Sigmoid colon (tissue), 7 donors: ENCODE data around the gene PAM16. TPM values are rescaled to one million over a fixed set of nuclear protein-coding genes. Genes with fewer than 3 reads are reported as not detected.

Experiments
- DNase-seq: peaks from one replicate; pipeline ENCODE4 v3.0.0-alpha.2; 2019
- H3K27ac ChIP-seq, 4 donors: fragments of 200-600 bp; sonication (generic); one replicate each; pipeline ENCODE4 v1.5.1; 2016 to 2019; ENCODE audit warnings: mild to moderate bottlenecking in 1 of 4
- H3K27me3 ChIP-seq, 3 donors: fragments of 200-600 bp; sonication (generic); one replicate each; pipeline ENCODE4 v1.5.1; 2019; ENCODE audit warnings: mild to moderate bottlenecking in 1 of 3
- H3K36me3 ChIP-seq, 4 donors: fragments of 200-600 bp; sonication (generic); one replicate each; pipeline ENCODE4 v1.5.1; 2016 to 2019
- H3K4me1 ChIP-seq, 4 donors: fragments of 200-600 bp; sonication (generic); one replicate each; pipeline ENCODE4 v1.5.1; 2017 to 2019
- H3K4me3 ChIP-seq, 4 donors: fragments of 200-600 bp; sonication (generic); one replicate each; pipeline ENCODE4 v1.5.1; 2017 to 2019; ENCODE audit warnings: mild to moderate bottlenecking in 2 of 4, moderate library complexity in 1 of 4
- H3K9me3 ChIP-seq, 4 donors: fragments of 200-600 bp in 3 of 4; sonication (generic) in 3 of 4; one replicate each; pipeline versions ENCODE4 v1.5.1 to v1.6.1; 2013 to 2019
- CTCF ChIP-seq, 4 experiments: fragments of 450-650 bp in 3 of 4; fragments of 200-600 bp in 1 of 4; IDR thresholded peaks; one replicate each; pipeline ENCODE4 v1.5.1; 2016 to 2019; ENCODE audit warnings: antibody characterized with exemption in 4 of 4, mild to moderate bottlenecking in 3 of 4, moderate library complexity in 2 of 4
- EP300 ChIP-seq, 4 donors: sonication (generic); formaldehyde crosslinking; IDR thresholded peaks; one replicate each; pipeline ENCODE4 v1.6.1; 2017; ENCODE audit warnings: antibody characterized with exemption in 4 of 4
- POLR2A ChIP-seq, 2 donors: fragments of 450-650 bp; IDR thresholded peaks; one replicate each; pipeline ENCODE4 v1.6.1; 2016; ENCODE audit warnings: antibody characterized with exemption in 2 of 2, mild to moderate bottlenecking in 2 of 2, moderate library complexity in 2 of 2
- POLR2AphosphoS5 ChIP-seq, 4 donors: sonication (generic); formaldehyde crosslinking; IDR thresholded peaks; one replicate each; pipeline ENCODE4 v1.6.1; 2017; ENCODE audit warnings: antibody characterized with exemption in 4 of 4
- WGBS, 2 donors: extraction: QIAGEN DNeasy Blood & Tissue Kit; methylation state at CpG; one replicate each; pipeline ENCODE4 v1.1.7; 2013; 5-methylcytosine and 5-hydroxymethylcytosine counted together
- intact Hi-C: fragments of 100-400 bp; cut with DNase I; formaldehyde crosslinking; loops from one replicate; pipeline ENCODE4 v1.15.1; 2023
- polyA plus RNA-seq, 3 donors: library from polyadenylated mRNA; stranded (reverse); fragments of 200-250 nt; gene quantifications; one replicate each; pipeline ENCODE4 v1.2.3, GENCODE V29; 2013
- total RNA-seq, 4 donors: library from RNA; depleted of rRNA; stranded (reverse); fragments of >200 nt; gene quantifications; one replicate each; pipeline ENCODE4 v1.1.0, GENCODE V29; 2016
- donor health status: healthy with polysubstance abuse.
- donor health status: Bipolar disorder and iron deficiency.
- donor health status: healthy.

Gene PAM16
- total and polyA plus RNA-seq, 7 donors: 36.0 to 57.0 (median 49.0) TPM

GRCh38 chr16:4386951-4387565 lies 35.9 kb upstream of the PAM16 start:
- H3K27ac ChIP-seq: peak overlapping the region in 3 of 4 donors; percentile 26 to 38 (median 27)
- H3K27me3 ChIP-seq: no peaks in the 10 kb centered on the region
- H3K36me3 ChIP-seq: peaks cover 5 to 34% (median 15%) of the 10 kb centered on the region in 4 donors
- H3K4me3 ChIP-seq: no peak overlapping the region
- H3K4me1 ChIP-seq: peaks cover 0 to 21% (median 4%) of the 10 kb centered on the region in 4 donors
- no peaks in the 10 kb centered on the region for H3K9me3 ChIP-seq
- DNase-seq: no peak
- TF ChIP-seq POLR2AphosphoS5 (IDR thresholded peaks at IDR 0.05): peak in 1 of 4 donors; percentile 3
- TF ChIP-seq POLR2A (IDR thresholded peaks at IDR 0.05): no peak
- intact Hi-C loops: no loop called here
- WGBS, 2 donors: 89 to 90% methylated on average over 10 of the region's 10 CpGs

- no peak for DNase-seq
- WGBS, 2 donors: 67 to 80% methylated on average over 8 of the region's 8 CpGs
- Histone ChIP-seq H3K27me3 (no peaks in the 10 kb centered on the region), H3K36me3 (peaks cover 5 to 40% (median 18%) of the 10 kb centered on the region in 4 donors), H3K27ac (peak overlapping the region; percentile 8 to 38 (median 26)), H3K4me1 (peaks cover 0 to 15% (median under 1%) of the 10 kb centered on the region in 4 donors), H3K4me3 (no peak overlapping the region), H3K9me3 (no peaks in the 10 kb centered on the region)
- intact Hi-C loops: no loop called here
- no peak for TF ChIP-seq CTCF (IDR thresholded peaks at IDR 0.05)
- no peak for TF ChIP-seq EP300 (IDR thresholded peaks at IDR 0.05)
- TF ChIP-seq POLR2A (IDR thresholded peaks at IDR 0.05): no peak
- TF ChIP-seq POLR2AphosphoS5 (IDR thresholded peaks at IDR 0.05): no peak
These were observed 35.3 kb upstream of the PAM16 start for GRCh38 chr16:4386451-4386805.

GRCh38 chr16:4385789-4386450 lies 34.8 kb upstream of the PAM16 start:
- Histone ChIP-seq H3K4me1 (peaks cover 0 to 15% (median 3%) of the 10 kb centered on the region in 4 donors), H3K9me3 (no peaks in the 10 kb centered on the region), H3K27me3 (no peaks in the 10 kb centered on the region), H3K4me3 (no peak overlapping the region), H3K27ac (peak overlapping the region; percentile 8 to 32 (median 26)), H3K36me3 (peaks cover 5 to 45% (median 18%) of the 10 kb centered on the region in 4 donors)
- TF ChIP-seq POLR2A (IDR thresholded peaks at IDR 0.05): no peak
- TF ChIP-seq CTCF (IDR thresholded peaks at IDR 0.05): no peak
- no peak for TF ChIP-seq EP300 (IDR thresholded peaks at IDR 0.05)
- TF ChIP-seq POLR2AphosphoS5 (IDR thresholded peaks at IDR 0.05): no peak
- WGBS, 2 donors: 85 to 88% methylated on average over 11 of the region's 11 CpGs
- intact Hi-C loops: no loop called here
- no peak for DNase-seq

- intact Hi-C loops: no loop called here
- no peaks in the 10 kb centered on the region for H3K27me3 ChIP-seq
- peaks cover 0 to 22% (median 8%) of the 10 kb centered on the region in 4 donors for H3K4me1 ChIP-seq
- TF ChIP-seq CTCF (IDR thresholded peaks at IDR 0.05) (no peak), EP300 (IDR thresholded peaks at IDR 0.05) (no peak), POLR2AphosphoS5 (IDR thresholded peaks at IDR 0.05) (no peak), POLR2A (IDR thresholded peaks at IDR 0.05) (no peak)
- no peaks in the 10 kb centered on the region for H3K9me3 ChIP-seq
- DNase-seq: no peak
- H3K27ac ChIP-seq: peak overlapping the region in 2 of 4 donors; percentile 8 to 26
- H3K4me3 ChIP-seq: no peak overlapping the region
- peaks cover 5 to 46% (median 18%) of the 10 kb centered on the region in 4 donors for H3K36me3 ChIP-seq
- WGBS, 2 donors: 88 to 90% methylated on average over 20 of the region's 20 CpGs
These were observed 34.1 kb upstream of the PAM16 start for GRCh38 chr16:4385066-4385788.

GRCh38 chr16:4384509-4384942 lies 33.4 kb upstream of the PAM16 start:
- no peaks in the 10 kb centered on the region for H3K27me3 ChIP-seq
- H3K27ac ChIP-seq: peak overlapping the region in 2 of 4 donors; percentile 7 to 8
- H3K4me1 ChIP-seq: peaks cover 0 to 28% (median 12%) of the 10 kb centered on the region in 4 donors
- no peaks in the 10 kb centered on the region for H3K9me3 ChIP-seq
- no peak for DNase-seq
- WGBS, 2 donors: 77 to 86% methylated on average over 20 of the region's 20 CpGs
- TF ChIP-seq POLR2AphosphoS5 (IDR thresholded peaks at IDR 0.05) (no peak), EP300 (IDR thresholded peaks at IDR 0.05) (no peak), POLR2A (IDR thresholded peaks at IDR 0.05) (no peak), CTCF (IDR thresholded peaks at IDR 0.05) (no peak)
- peaks cover 5 to 42% (median 18%) of the 10 kb centered on the region in 4 donors for H3K36me3 ChIP-seq
- intact Hi-C loops: no loop called here
- H3K4me3 ChIP-seq: no peak overlapping the region
